Measurements from ENCODE around the gene APOBEC3B. TPM values are rescaled to one million over a fixed set of nuclear protein-coding genes. Genes with fewer than 3 reads are reported as not detected.
"Not testable (repeated sequence)": the region's sequence is repeated elsewhere in the genome, so short reads cannot be mapped to it uniquely, and the experiment has no call there.

The APOBEC3B gene
- total RNA-seq, 4 donors from 2014 or later = 1.0 to 2.4 (median 2.1) TPM; not detected in 1

DNA sequence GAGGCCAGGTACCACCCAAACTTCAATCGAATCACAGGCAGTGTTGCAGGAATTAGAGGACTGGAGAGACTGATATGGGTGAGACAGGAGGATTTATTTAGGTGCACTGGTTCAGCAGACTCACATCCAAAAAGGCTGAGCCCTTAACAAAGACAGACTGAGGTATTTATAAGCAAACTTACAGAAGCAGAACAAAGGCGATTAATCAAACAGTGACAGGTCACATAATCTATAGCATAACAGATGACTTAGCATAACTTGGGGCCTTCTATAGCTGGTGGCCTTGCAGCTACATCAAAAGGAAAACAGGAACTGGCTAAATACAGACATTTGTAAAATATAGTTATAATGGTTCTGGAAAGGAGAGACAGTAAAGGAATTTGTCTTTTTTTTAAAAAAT is 2.1 kb downstream of the APOBEC3B start:
- H3K36me3 ChIP-seq = no peaks in the 10 kb centered on the region
- TF ChIP-seq POLR2AphosphoS5 (IDR thresholded peaks at IDR 0.05) (no peak), EP300 (IDR thresholded peaks at IDR 0.05) (no peak), POLR2A (IDR thresholded peaks at IDR 0.05) (no peak)
- TF ChIP-seq, protein P1, sequence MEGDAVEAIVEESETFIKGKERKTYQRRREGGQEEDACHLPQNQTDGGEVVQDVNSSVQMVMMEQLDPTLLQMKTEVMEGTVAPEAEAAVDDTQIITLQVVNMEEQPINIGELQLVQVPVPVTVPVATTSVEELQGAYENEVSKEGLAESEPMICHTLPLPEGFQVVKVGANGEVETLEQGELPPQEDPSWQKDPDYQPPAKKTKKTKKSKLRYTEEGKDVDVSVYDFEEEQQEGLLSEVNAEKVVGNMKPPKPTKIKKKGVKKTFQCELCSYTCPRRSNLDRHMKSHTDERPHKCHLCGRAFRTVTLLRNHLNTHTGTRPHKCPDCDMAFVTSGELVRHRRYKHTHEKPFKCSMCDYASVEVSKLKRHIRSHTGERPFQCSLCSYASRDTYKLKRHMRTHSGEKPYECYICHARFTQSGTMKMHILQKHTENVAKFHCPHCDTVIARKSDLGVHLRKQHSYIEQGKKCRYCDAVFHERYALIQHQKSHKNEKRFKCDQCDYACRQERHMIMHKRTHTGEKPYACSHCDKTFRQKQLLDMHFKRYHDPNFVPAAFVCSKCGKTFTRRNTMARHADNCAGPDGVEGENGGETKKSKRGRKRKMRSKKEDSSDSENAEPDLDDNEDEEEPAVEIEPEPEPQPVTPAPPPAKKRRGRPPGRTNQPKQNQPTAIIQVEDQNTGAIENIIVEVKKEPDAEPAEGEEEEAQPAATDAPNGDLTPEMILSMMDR (IDR thresholded peaks at IDR 0.05) = no peak
- no peak overlapping the region for H3K27ac ChIP-seq
- H3K4me1 ChIP-seq = peaks cover 25% of the 10 kb centered on the region
- DNase-seq (ENCODE audit: low spot score in 2 of 2) = no peak
- H3K9me3 ChIP-seq = no peaks in the 10 kb centered on the region
- no peak overlapping the region for H3K4me3 ChIP-seq
- no CpG with 5 or more reads among the region's 2 CpGs for WGBS
- no peaks in the 10 kb centered on the region for H3K27me3 ChIP-seq

DNA sequence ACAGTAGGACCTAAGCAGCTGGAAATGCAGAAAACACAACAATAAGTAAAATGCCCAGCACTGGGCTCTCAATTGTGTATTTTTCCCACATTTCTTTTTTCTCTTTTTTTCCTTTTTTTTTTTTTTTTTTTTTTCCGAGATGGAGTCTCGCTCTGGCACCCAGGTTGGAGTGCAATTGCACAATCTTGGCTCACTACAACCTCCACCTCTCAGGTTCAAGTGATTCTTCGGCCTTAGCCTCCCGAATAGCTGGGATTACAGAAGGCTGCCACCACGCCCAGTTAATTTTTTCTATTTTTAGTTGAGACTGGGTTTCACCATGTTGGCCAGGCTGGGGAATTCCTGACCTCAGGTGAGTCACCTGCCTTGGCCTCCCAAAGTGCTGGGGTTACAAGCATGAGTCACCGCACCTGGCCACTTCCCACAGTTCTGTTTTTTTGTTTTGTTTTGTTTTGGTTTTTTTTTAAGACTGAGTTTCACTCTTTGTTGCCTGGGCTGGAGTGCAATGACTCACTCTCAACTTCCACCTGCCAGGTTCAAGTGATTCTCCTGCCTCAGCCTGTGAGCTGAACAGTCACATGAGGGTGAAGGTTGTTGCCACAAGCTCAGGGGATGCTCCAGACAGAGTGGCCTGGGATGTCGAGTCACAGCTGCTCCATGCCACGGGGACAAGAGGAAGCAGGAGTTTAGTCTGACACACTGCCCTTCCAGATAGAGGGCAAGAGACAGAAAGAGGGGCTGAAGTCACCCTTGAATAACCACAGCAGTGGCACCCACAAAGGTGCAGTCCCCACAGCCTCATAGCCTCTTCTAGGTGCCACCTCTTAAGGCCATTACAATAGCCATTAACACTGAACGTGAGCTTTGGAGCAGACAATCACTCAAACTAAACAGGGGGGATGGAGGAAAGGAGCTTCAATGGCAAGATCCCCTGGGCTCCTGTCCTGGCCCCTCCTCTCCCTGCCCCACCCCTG is 2.9 kb downstream of the APOBEC3B start:
- not testable (repeated sequence) for H3K36me3 ChIP-seq; H3K27ac ChIP-seq; H3K9me3 ChIP-seq; H3K4me3 ChIP-seq; H3K27me3 ChIP-seq; DNase-seq (ENCODE audit: low spot score in 2 of 2)
- no CpG with 5 or more reads among the region's 9 CpGs for WGBS
- peaks cover 25% of the 10 kb centered on the region for H3K4me1 ChIP-seq

DNA sequence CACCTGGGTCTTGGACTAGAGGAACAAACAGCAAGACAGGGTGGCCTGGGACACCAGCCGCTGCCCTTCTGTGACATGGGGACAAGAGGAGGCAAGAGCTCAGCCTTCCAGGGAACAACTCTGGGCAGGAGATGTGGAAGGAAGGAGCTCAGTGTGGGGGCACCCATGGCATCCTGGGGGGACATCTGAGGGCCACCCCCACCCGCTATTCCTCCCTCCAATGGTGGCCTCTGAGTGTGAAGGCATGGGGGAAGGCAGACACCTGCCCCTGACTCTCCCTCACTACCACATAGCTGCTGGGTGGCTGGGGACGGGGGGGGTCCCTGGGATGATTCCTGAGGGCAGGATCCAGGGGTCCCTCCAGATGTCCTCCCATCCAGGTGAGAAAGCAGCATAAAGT is 4.5 kb downstream of the APOBEC3B start:
- Histone ChIP-seq H3K9me3 (no peaks in the 10 kb centered on the region), H3K27ac (no peak overlapping the region), H3K36me3 (no peaks in the 10 kb centered on the region), H3K4me1 (peaks cover 14% of the 10 kb centered on the region), H3K27me3 (no peaks in the 10 kb centered on the region), H3K4me3 (no peak overlapping the region)
- WGBS = no CpG with 5 or more reads among the region's 3 CpGs
- TF ChIP-seq POLR2AphosphoS5 (IDR thresholded peaks at IDR 0.05) (no peak), EP300 (IDR thresholded peaks at IDR 0.05) (no peak), POLR2A (IDR thresholded peaks at IDR 0.05) (no peak)
- TF ChIP-seq, protein P1 (IDR thresholded peaks at IDR 0.05) = no peak
- DNase-seq (ENCODE audit: low spot score in 2 of 2) = no peak

- H3K4me1 ChIP-seq = peaks cover 7% of the 10 kb centered on the region
- no CpG with 5 or more reads among the region's 8 CpGs for WGBS
- H3K27ac ChIP-seq = no peak overlapping the region
- no peaks in the 10 kb centered on the region for H3K27me3 ChIP-seq
- no peak for DNase-seq (ENCODE audit: low spot score in 2 of 2)
- H3K4me3 ChIP-seq = no peak overlapping the region
- no peaks in the 10 kb centered on the region for H3K9me3 ChIP-seq
- TF ChIP-seq POLR2A (IDR thresholded peaks at IDR 0.05) (no peak), POLR2AphosphoS5 (IDR thresholded peaks at IDR 0.05) (no peak), EP300 (IDR thresholded peaks at IDR 0.05) (no peak)
- TF ChIP-seq, protein P1 (IDR thresholded peaks at IDR 0.05) = no peak
- H3K36me3 ChIP-seq = no peaks in the 10 kb centered on the region
These were observed 5.2 kb downstream of the APOBEC3B start for GRCh38 chr22:38987171-38987895.

- DNase-seq (ENCODE audit: low spot score in 2 of 2) = no peak
- WGBS = no CpG with 5 or more reads among the region's 6 CpGs
- Histone ChIP-seq H3K27me3 (no peaks in the 10 kb centered on the region), H3K27ac (no peak overlapping the region), H3K4me1 (peaks cover 11% of the 10 kb centered on the region), H3K4me3 (no peak overlapping the region), H3K36me3 (no peaks in the 10 kb centered on the region), H3K9me3 (no peaks in the 10 kb centered on the region)
- TF ChIP-seq POLR2AphosphoS5 (IDR thresholded peaks at IDR 0.05) = no peak
- TF ChIP-seq EP300 (IDR thresholded peaks at IDR 0.05) = no peak
- TF ChIP-seq POLR2A (IDR thresholded peaks at IDR 0.05) = no peak
- TF ChIP-seq, protein P1 (IDR thresholded peaks at IDR 0.05) = no peak
These were observed 7.3 kb downstream of the APOBEC3B start for GRCh38 chr22:38989466-38989865.

GRCh38 chr22:38992871-38993371 is 10.8 kb downstream of the APOBEC3B start:
- Histone ChIP-seq H3K27me3 (peaks cover 14% of the 10 kb centered on the region), H3K4me1 (peaks cover 11% of the 10 kb centered on the region)
- H3K27ac ChIP-seq; H3K9me3 ChIP-seq; DNase-seq (ENCODE audit: low spot score in 2 of 2); H3K36me3 ChIP-seq; H3K4me3 ChIP-seq: not testable (repeated sequence)
- WGBS = 14% methylated on average over 8 of the region's 12 CpGs

Measured in suprapubic skin (tissue), 4 donors.